HFFc6 (cell line): ENCODE data around the gene NFRKB. TPM values are rescaled to one million over a fixed set of nuclear protein-coding genes. Genes with fewer than 3 reads are reported as not detected.

Source experiments
- DNase-seq: peaks from one replicate; pipeline ENCODE4 v3.0.0-alpha.2; 2018
- H3K27ac Mint-ChIP-seq: 2 replicates; pipeline ENCODE4 v1.8.0; 2020; ENCODE audit warnings: mild to moderate bottlenecking, mixed read lengths
- H3K27me3 Mint-ChIP-seq: 2 replicates; pipeline ENCODE4 v1.8.0; 2021; ENCODE audit warnings: mild to moderate bottlenecking, moderate library complexity, mixed read lengths; ENCODE audit not compliant: insufficient read depth
- H3K36me3 Mint-ChIP-seq: 2 replicates; pipeline ENCODE4 v1.8.0; 2021; ENCODE audit warnings: low read depth, mixed read lengths
- H3K4me1 Mint-ChIP-seq: 2 replicates; pipeline ENCODE4 v1.8.0; 2020; ENCODE audit warnings: low read depth, mixed read lengths
- H3K4me3 Mint-ChIP-seq: 2 replicates; pipeline ENCODE4 v1.8.0; 2020; ENCODE audit warnings: mild to moderate bottlenecking, moderate library complexity, mixed read lengths
- H3K9me3 Mint-ChIP-seq: 2 replicates; pipeline ENCODE4 v1.8.0; 2020; ENCODE audit warnings: mild to moderate bottlenecking, mixed read lengths
- CTCF ChIP-seq: fragments of 200-600 bp; sonication (generic); IDR thresholded peaks from 2 replicates; pipeline ENCODE4 v1.5.0; 2021; ENCODE audit warnings: antibody characterized with exemption, mild to moderate bottlenecking
- total RNA-seq, 6 experiments: library from RNA; stranded (reverse); fragmentation: NEBNext Ultra II Directional; extraction: Animal tissue kit (Norgen Biotek cat#: 25700); gene quantifications; 2 replicates in 1 of 6; 3 replicates in 5 of 6; pipeline ENCODE4 v1.2.3, GENCODE V29; 2021

Gene NFRKB
- total RNA-seq, 6 experiments from 2014 or later, result 12.6 to 16.2 (median 14.4) TPM

- Mint-ChIP-seq H3K27ac (no peak overlapping the region), H3K27me3 (no peaks in the 10 kb centered on the region), H3K4me3 (no peak overlapping the region), H3K36me3 (peaks cover 26% of the 10 kb centered on the region), H3K9me3 (no peaks in the 10 kb centered on the region), H3K4me1 (no peaks in the 10 kb centered on the region; the same call in 1 of the 2 replicates)
- no peak for TF ChIP-seq CTCF
- no peak for DNase-seq
Measured at GRCh38 chr11:129937592-129938238, 42.3 kb upstream of the NFRKB start.

GRCh38 chr11:129935723-129936122 lies 40.3 kb upstream of the NFRKB start:
- TF ChIP-seq CTCF, result no peak
- no peaks in the 10 kb centered on the region; the same call in 1 of the 2 replicates for H3K4me1 Mint-ChIP-seq
- no peaks in the 10 kb centered on the region for H3K9me3 Mint-ChIP-seq
- H3K27ac Mint-ChIP-seq, result no peak overlapping the region
- H3K36me3 Mint-ChIP-seq, result peaks cover 26% of the 10 kb centered on the region
- no peaks in the 10 kb centered on the region for H3K27me3 Mint-ChIP-seq
- DNase-seq, result no peak
- H3K4me3 Mint-ChIP-seq, result no peak overlapping the region

DNA sequence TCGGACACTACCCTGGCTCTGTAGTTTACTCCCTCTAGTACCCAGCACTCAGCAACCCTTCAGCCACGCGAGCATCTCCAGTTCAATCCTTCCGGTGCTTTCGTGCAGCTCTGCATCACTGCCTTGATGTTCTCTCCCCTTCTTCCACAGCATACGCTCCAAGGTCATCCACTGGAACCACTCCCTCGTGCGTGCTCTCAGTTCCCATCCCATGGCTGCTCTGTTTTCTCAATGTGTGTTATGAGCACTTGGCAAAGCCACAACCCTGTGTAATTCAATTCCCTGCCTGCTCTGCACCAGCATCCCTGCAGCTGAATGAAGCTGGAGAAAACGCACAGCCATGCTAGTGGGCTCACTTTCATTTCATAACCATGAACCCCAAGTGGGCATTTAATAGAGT lies 38.5 kb upstream of the NFRKB start:
- DNase-seq, result no peak
- no peak for TF ChIP-seq CTCF
- Mint-ChIP-seq H3K27ac (no peak overlapping the region), H3K4me3 (no peak overlapping the region), H3K27me3 (no peaks in the 10 kb centered on the region), H3K4me1 (no peaks in the 10 kb centered on the region), H3K36me3 (peaks cover 26% of the 10 kb centered on the region), H3K9me3 (no peaks in the 10 kb centered on the region)

DNA sequence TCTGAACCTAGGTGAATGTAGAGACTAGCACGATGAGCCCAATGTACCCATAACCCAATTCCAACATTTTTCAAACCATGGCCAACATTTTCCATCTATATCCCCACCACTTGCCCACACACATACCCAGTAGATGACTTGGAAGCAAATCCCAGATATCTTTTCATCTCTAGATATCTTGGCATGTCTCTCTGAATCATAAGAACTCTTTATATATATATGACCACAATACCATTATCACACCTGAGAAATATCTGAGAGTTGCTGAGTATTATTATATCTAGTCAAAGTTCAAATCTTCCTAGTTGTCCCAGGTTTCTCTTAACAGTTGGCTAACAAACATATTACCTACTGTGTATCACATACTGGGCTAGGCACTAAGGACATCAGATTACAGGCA lies 37.9 kb upstream of the NFRKB start:
- H3K27ac Mint-ChIP-seq, result no peak overlapping the region
- no peaks in the 10 kb centered on the region for H3K9me3 Mint-ChIP-seq
- H3K4me1 Mint-ChIP-seq, result no peaks in the 10 kb centered on the region
- H3K27me3 Mint-ChIP-seq, result no peaks in the 10 kb centered on the region
- H3K4me3 Mint-ChIP-seq, result no peak overlapping the region
- peaks cover 26% of the 10 kb centered on the region for H3K36me3 Mint-ChIP-seq
- no peak for TF ChIP-seq CTCF
- no peak for DNase-seq

- no peaks in the 10 kb centered on the region for H3K4me1 Mint-ChIP-seq
- H3K9me3 Mint-ChIP-seq, result no peaks in the 10 kb centered on the region
- H3K27ac Mint-ChIP-seq, result no peak overlapping the region
- no peak overlapping the region for H3K4me3 Mint-ChIP-seq
- no peak for DNase-seq
- no peaks in the 10 kb centered on the region for H3K27me3 Mint-ChIP-seq
- TF ChIP-seq CTCF, result no peak
- H3K36me3 Mint-ChIP-seq, result peaks cover 29% of the 10 kb centered on the region
Measured at GRCh38 chr11:129932381-129933067, 37.1 kb upstream of the NFRKB start.
